GM12878 (cell line): Measurements from ENCODE around the gene HDAC7. TPM values are rescaled to one million over a fixed set of nuclear protein-coding genes. Genes with fewer than 3 reads are reported as not detected.

Experiments
- ATAC-seq: fragments of 200-7000 bp; cut with Tn5 transposase; 3 replicates; pipeline ENCODE4 v1.9.1; 2020; ENCODE audit warnings: mild to moderate bottlenecking, moderate library complexity
- BruUV-seq: library from RNA; stranded (reverse); fragments of 400-500 nt; replicated peaks from 2 replicates; lab custom pipeline; 2021; lab: Mats Ljungman, UMichigan
- CTCF ChIA-PET: fragments of 300-600 bp; sonication (Branson Sonifier 250); formaldehyde crosslinking; extraction: SDS; loops from one replicate; lab custom pipeline; 2021; ENCODE audit warnings: inconsistent platforms; lab: Yijun Ruan, JAX
- POLR2A ChIA-PET: fragments of 350-600 bp; formaldehyde crosslinking; extraction: SDS; loops from one replicate; lab custom pipeline; 2021; ENCODE audit warnings: inconsistent platforms; lab: Charles Lee
- RAD21 ChIA-PET: fragments of 300-600 bp; sonication (Branson Sonifier 250); formaldehyde crosslinking; loops from one replicate; lab custom pipeline; 2023; ENCODE audit warnings: antibody characterized with exemption; ENCODE audit not compliant: unreplicated experiment; lab: Charles Lee
- SMC1A ChIA-PET: fragments of 300-600 bp; sonication (Branson Sonifier 250); formaldehyde crosslinking; loops from one replicate; lab custom pipeline; 2023; ENCODE audit not compliant: unreplicated experiment, uncharacterized antibody; lab: Charles Lee
- DNase-seq: peaks from one replicate; pipeline ENCODE4 v3.0.0-alpha.2; 2011; ENCODE audit warnings: low read depth, low spot score
- FAIRE-seq: peaks from 3 replicates; lab custom pipeline; 2011; peaks lifted over from hg19 to GRCh38; lab: Jason Lieb, UNC
- H2AFZ ChIP-seq: 2 replicates; pipeline ENCODE4 v1.6.0; 2011; ENCODE audit warnings: low read depth, low read length, control low read depth; ENCODE audit not compliant: control insufficient read depth
- H3K27ac ChIP-seq: 2 replicates; pipeline ENCODE4 v1.5.1; 2011; ENCODE audit warnings: control low read depth; ENCODE audit not compliant: control insufficient read depth, insufficient read depth
- H3K27me3 ChIP-seq, 2 experiments: replicated peaks in 1 of 2; 2 replicates each; pipeline versions ENCODE4 v1.6.0 to v1.6.1; 2011; ENCODE audit warnings: low read length in 1 of 2; ENCODE audit not compliant: control insufficient read depth in 2 of 2, insufficient read depth in 2 of 2
- H3K36me3 ChIP-seq, 2 experiments: 2 replicates each; pipeline ENCODE4 v1.5.1; 2011; ENCODE audit warnings: low read length in 1 of 2; ENCODE audit not compliant: control insufficient read depth in 2 of 2, insufficient read depth in 2 of 2
- H3K4me1 ChIP-seq: 2 replicates; pipeline ENCODE4 v1.6.1; 2011; ENCODE audit warnings: mild to moderate bottlenecking, low read length, moderate library complexity, mixed read lengths; ENCODE audit not compliant: control insufficient read depth, insufficient read depth
- H3K4me2 ChIP-seq: 2 replicates; pipeline ENCODE4 v1.6.0; 2011; ENCODE audit warnings: control low read depth; ENCODE audit not compliant: control insufficient read depth, insufficient read depth
- H3K4me3 ChIP-seq: fragments of 200-600 bp; sonication (generic); 2 replicates; pipeline ENCODE4 v1.5.1; 2016
- H3K79me2 ChIP-seq: 2 replicates; pipeline ENCODE4 v1.6.0; 2011; ENCODE audit warnings: low read length; ENCODE audit not compliant: control insufficient read depth, insufficient read depth
- H3K9ac ChIP-seq: 2 replicates; pipeline ENCODE4 v1.8.0; 2011; ENCODE audit warnings: low read length, control low read depth, mixed read lengths; ENCODE audit not compliant: control insufficient read depth, insufficient read depth
- H3K9me3 ChIP-seq: replicated peaks from 3 replicates; pipeline ENCODE4 v1.5.1; 2011; ENCODE audit warnings: mild to moderate bottlenecking, low read length; ENCODE audit not compliant: control insufficient read depth, insufficient read depth
- H4K20me1 ChIP-seq: 2 replicates; pipeline ENCODE4 v1.6.0; 2011; ENCODE audit not compliant: control insufficient read depth, insufficient read depth
- ATF7 ChIP-seq: fragments of 450-650 bp; IDR thresholded peaks from 2 replicates; pipeline ENCODE4 v1.6.1; 2016; ENCODE audit warnings: low read depth, mild to moderate bottlenecking
- CEBPB ChIP-seq, 2 experiments: fragments of 150-350 bp in 1 of 2; IDR thresholded peaks; 2 replicates each; pipeline ENCODE4 v1.6.1; 2012 to 2014; ENCODE audit warnings: low read depth in 2 of 2, low read length in 2 of 2, borderline replicate concordance in 1 of 2, inconsistent platforms in 1 of 2
- CREM ChIP-seq: IDR thresholded peaks from 2 replicates; pipeline ENCODE4 v1.6.1; 2014; ENCODE audit warnings: antibody characterized with exemption, low read depth
- IKZF2 ChIP-seq, 2 experiments: fragments of 450-650 bp; IDR thresholded peaks; 2 replicates each; pipeline ENCODE4 v1.6.1; 2017; ENCODE audit warnings: mild to moderate bottlenecking in 2 of 2, moderate library complexity in 2 of 2
- JUNB ChIP-seq: IDR thresholded peaks from 2 replicates; pipeline ENCODE4 v1.6.1; 2016; ENCODE audit warnings: antibody characterized with exemption, mild to moderate bottlenecking
- MEF2A ChIP-seq: IDR thresholded peaks from 2 replicates; pipeline ENCODE4 v1.6.1; 2011; ENCODE audit warnings: low read depth, mild to moderate bottlenecking, low read length, moderate library complexity; ENCODE audit not compliant: insufficient read depth
- NFXL1 ChIP-seq: fragments of 450-650 bp; IDR thresholded peaks from 2 replicates; pipeline ENCODE4 v1.6.1; 2017; ENCODE audit warnings: antibody characterized with exemption, mild to moderate bottlenecking, borderline replicate concordance
- PBX3 ChIP-seq: IDR thresholded peaks from 2 replicates; pipeline ENCODE4 v1.6.1; 2011; ENCODE audit warnings: mild to moderate bottlenecking, low read depth, low read length, moderate library complexity; ENCODE audit not compliant: insufficient replicate concordance
- PKNOX1 ChIP-seq: fragments of 450-650 bp; IDR thresholded peaks from 2 replicates; pipeline ENCODE4 v1.6.1; 2016; ENCODE audit warnings: mild to moderate bottlenecking
- RAD51 ChIP-seq: fragments of 450-650 bp; IDR thresholded peaks from 2 replicates; pipeline ENCODE4 v1.6.1; 2016; ENCODE audit warnings: moderate library complexity, mild to moderate bottlenecking, inconsistent platforms
- RB1 ChIP-seq: fragments of 450-650 bp; formaldehyde crosslinking; IDR thresholded peaks from 2 replicates; pipeline ENCODE4 v1.6.1; 2017; ENCODE audit warnings: mild to moderate bottlenecking, borderline replicate concordance
- SREBF1 ChIP-seq: IDR thresholded peaks from 2 replicates; pipeline ENCODE4 v1.6.1; 2012; ENCODE audit warnings: mild to moderate bottlenecking, low read length
- TARDBP ChIP-seq: IDR thresholded peaks from 2 replicates; pipeline ENCODE4 v1.6.1; 2016; ENCODE audit warnings: borderline replicate concordance
- ZBTB40 ChIP-seq: fragments of 450-650 bp; IDR thresholded peaks from 2 replicates; pipeline ENCODE4 v1.6.1; 2016; ENCODE audit warnings: mild to moderate bottlenecking, moderate library complexity, borderline replicate concordance
- ZNF274 ChIP-seq: IDR thresholded peaks from one replicate; pipeline ENCODE4 v1.8.0; 2011; ENCODE audit not compliant: insufficient read length, insufficient read depth
- ZNF622 ChIP-seq: fragments of 450-650 bp; IDR thresholded peaks from 2 replicates; pipeline ENCODE4 v1.6.1; 2017; ENCODE audit warnings: mild to moderate bottlenecking, inconsistent platforms
- WGBS: methylation state at CpG from one replicate; pipeline ENCODE4 v1.1.6; 2016; ENCODE audit warnings: low lambda C conversion rate; ENCODE audit not compliant: insufficient replicate concordance, insufficient coverage; ENCODE audit errors: missing lambda C conversion rate; 5-methylcytosine and 5-hydroxymethylcytosine counted together
- in situ Hi-C: fragments of 300-500 bp; cut with MboI; formaldehyde crosslinking; loops from 9 replicates; pipeline ENCODE4 v1.14.3; 2018; ENCODE audit warnings: mixed read lengths
- intact Hi-C: fragments of 100-400 bp; cut with micrococcal nuclease; formaldehyde crosslinking; loops from one replicate; pipeline ENCODE4 v1.14.2; 2022; ENCODE audit not compliant: unreplicated experiment
- polyA plus RNA-seq, 11 experiments: library from polyadenylated mRNA; depleted of rRNA in 4 of 11; unstranded in 6 of 11; stranded (reverse) in 5 of 11; fragments of >200 nt; fragmentation: Nextera tagmentation in 4 of 11; fragmentation: Illumina TruSeq in 1 of 11; extraction: Ambion mirVana in 4 of 11; extraction: Trizol in 1 of 11; gene quantifications; 1 replicate in 1 of 11; 2 replicates in 10 of 11; pipeline versions ENCODE4 v1.2.1 to v1.2.3, GENCODE V29; 2011 to 2016; ENCODE audit warnings: inconsistent platforms in 2 of 11, missing spikeins in 2 of 11, low read depth in 1 of 11
- total RNA-seq, 4 experiments: library from RNA; depleted of rRNA in 3 of 4; stranded (reverse); fragments of >200 nt in 3 of 4; fragmentation: Illumina TruSeq in 1 of 4; extraction: Trizol in 1 of 4; gene quantifications; 2 replicates each; pipeline versions ENCODE4 v1.2.1 to v1.2.3, GENCODE V29; 2013 to 2021

The HDAC7 gene
- total and polyA plus RNA-seq, 10 of the 15 experiments (the other 5 are each of a cell fraction or from before 2014, with no cell fraction given), result 0.47 to 18.3 (median 5.4) TPM

GRCh38 chr12:47777741-47778558 is 41.8 kb downstream of the HDAC7 start:
- Histone ChIP-seq H2AFZ (no peak overlapping the region), H4K20me1 (no peaks in the 10 kb centered on the region), H3K36me3 (no peaks in the 10 kb centered on the region), H3K79me2 (no peaks in the 10 kb centered on the region), H3K4me1 (peaks cover 17% of the 10 kb centered on the region; the same call in 1 of the 2 replicates), H3K27me3 (no peaks in the 10 kb centered on the region), H3K4me3 (no peak overlapping the region), H3K9me3 (no peaks in the 10 kb centered on the region), H3K9ac (no peak overlapping the region), H3K4me2 (no peak overlapping the region), H3K27ac (no peak overlapping the region)
- no TSS peak for BruUV-seq
- no peak for TF ChIP-seq CREM
- no peak for TF ChIP-seq PBX3
- TF ChIP-seq RAD51, result no peak
- no peak for TF ChIP-seq RB1
- TF ChIP-seq ZNF622, result no peak
- no peak for TF ChIP-seq JUNB
- TF ChIP-seq TARDBP, result no peak
- TF ChIP-seq NFXL1, result no peak
- no peak for TF ChIP-seq ZBTB40
- no peak for TF ChIP-seq ATF7
- TF ChIP-seq IKZF2 (IDR thresholded peaks at IDR 0.05), result no peak
- TF ChIP-seq PKNOX1, result no peak
- no peak for TF ChIP-seq CEBPB (IDR thresholded peaks at IDR 0.05; ENCODE audit: borderline replicate concordance in 1 of 2, low read depth in 2 of 2, low read length in 2 of 2)
- no peak for TF ChIP-seq MEF2A
- TF ChIP-seq SREBF1, result no peak
- TF ChIP-seq ZNF274, result no peak
- ChIA-PET RAD21 (interaction anchor here (0.7 to 9.0 kb wide), 12 partner anchors 11 to 182 kb away, joined by 3 to 120 read pairs (median 6); partner anchors contain the start of genes ENDOU and RAPGEF3), CTCF (interaction anchor here (0.6 to 19.3 kb wide), 22 partner anchors 10 to 169 kb away, joined by 3 to 814 read pairs (median 4); partner anchors contain the start of genes ENDOU and RAPGEF3), POLR2A (interaction anchor here (1.2 kb wide), 1 partner anchor 55 kb away, joined by 4 read pairs; no protein-coding TSS in a partner anchor), SMC1A (interaction anchor here (0.6 to 11.3 kb wide), 16 partner anchors 10 to 162 kb away, joined by 3 to 139 read pairs (median 4); partner anchors contain the start of gene RAPGEF3)
- DNase-seq (no peak), FAIRE-seq (no peak), ATAC-seq (no peak)
- intact Hi-C loops, result loop anchor here (2.0 to 10.0 kb wide), 3 partner anchors 59 to 743 kb away; no protein-coding TSS in a partner anchor
- in situ Hi-C loops, result loop anchor here (5.0 kb wide), 2 partner anchors 66 to 126 kb away; no protein-coding TSS in a partner anchor
- WGBS, result 73% methylated on average over 9 of the region's 9 CpGs
